Lung (tissue), 12 donors: ENCODE data around the gene DNAJB12. TPM values are rescaled to one million over a fixed set of nuclear protein-coding genes. Genes with fewer than 3 reads are reported as not detected.
"Not testable (repeated sequence)": the region's sequence is repeated elsewhere in the genome, so short reads cannot be mapped to it uniquely, and the experiment has no call there.

Experiments
- ATAC-seq: fragments of 200-7000 bp; cut with Tn5 transposase; one replicate; pipeline ENCODE4 v1.9.1; 2020; ENCODE audit warnings: moderate number of reproducible peaks; ENCODE audit not compliant: insufficient read depth, low FRiP score
- DNase-seq, 3 donors: peaks; one replicate each; pipeline ENCODE4 v3.0.0-alpha.2; 2013 to 2017
- H3K27ac ChIP-seq, 2 donors: one replicate each; pipeline ENCODE4 v1.5.1; 2013; ENCODE audit warnings: mild to moderate bottlenecking in 2 of 2, moderate library complexity in 2 of 2, control low read depth in 1 of 2, inconsistent platforms in 1 of 2, low read depth in 1 of 2, low read length in 1 of 2
- H3K27me3 ChIP-seq, 3 donors: one replicate each; pipeline ENCODE4 v1.5.1; 2013; ENCODE audit warnings: low read length in 2 of 3; ENCODE audit not compliant: control insufficient read depth in 3 of 3, insufficient read depth in 3 of 3
- H3K36me3 ChIP-seq, 4 donors: one replicate each; pipeline ENCODE4 v1.5.1; 2013; ENCODE audit warnings: low read length in 4 of 4, mild to moderate bottlenecking in 1 of 4, moderate library complexity in 1 of 4; ENCODE audit not compliant: control insufficient read depth in 4 of 4, insufficient read depth in 4 of 4
- H3K4me1 ChIP-seq, 5 donors: one replicate each; pipeline ENCODE4 v1.5.1; 2013; ENCODE audit warnings: low read length in 5 of 5, mild to moderate bottlenecking in 2 of 5, moderate library complexity in 1 of 5; ENCODE audit not compliant: control insufficient read depth in 5 of 5, insufficient read depth in 5 of 5
- H3K4me3 ChIP-seq: one replicate; pipeline ENCODE4 v1.5.1; 2013; ENCODE audit warnings: mild to moderate bottlenecking, control low read depth, moderate library complexity
- H3K9ac ChIP-seq, 2 donors: one replicate each; pipeline ENCODE4 v1.5.1; 2013; ENCODE audit warnings: low read length in 2 of 2, control low read depth in 1 of 2; ENCODE audit not compliant: insufficient read depth in 1 of 2
- H3K9me3 ChIP-seq, 4 donors: one replicate each; pipeline ENCODE4 v1.5.1; 2013; ENCODE audit warnings: low read length in 3 of 4, mild to moderate bottlenecking in 1 of 4, moderate library complexity in 1 of 4; ENCODE audit not compliant: control insufficient read depth in 4 of 4, insufficient read depth in 3 of 4
- CTCF ChIP-seq: IDR thresholded peaks from 2 replicates; pipeline ENCODE4 v1.5.1; 2012; ENCODE audit warnings: mild to moderate bottlenecking; ENCODE audit errors: control extremely low read depth, extremely low read depth
- WGBS, 2 donors: extraction: QIAGEN DNeasy Blood & Tissue Kit; methylation state at CpG; one replicate each; pipeline ENCODE4 v1.1.7; 2013; 5-methylcytosine and 5-hydroxymethylcytosine counted together
- polyA plus RNA-seq, 2 donors: library from polyadenylated mRNA; stranded (reverse); fragments of 200-250 nt; gene quantifications; one replicate each; pipeline ENCODE4 v1.2.1, GENCODE V29; 2013
- total RNA-seq, 2 donors: library from RNA; depleted of rRNA in 1 of 2; stranded (reverse); fragments of >200 nt in 1 of 2; gene quantifications; one replicate each; pipeline ENCODE4 v1.2.1, GENCODE V29; 2014 to 2021
- donor health status: control.
- donor health status: control.
- donor health status: Bipolar disorder and iron deficiency.
- donor health status: healthy.
- donor health status: DM: yes; HTN: yes; CAD: no.

Gene DNAJB12
- total and polyA plus RNA-seq, 4 donors: 30.0 to 38.7 (median 32.1) TPM

GRCh38 chr10:72348282-72348681, 6.4 kb downstream of the DNAJB12 start:
- Histone ChIP-seq H3K4me1 (peaks cover 0 to 11% (median 7%) of the 10 kb centered on the region in 5 donors), H3K27ac (no peak overlapping the region), H3K4me3 (no peak overlapping the region), H3K36me3 (peaks cover 7 to 43% (median 8%) of the 10 kb centered on the region in 4 donors), H3K9me3 (no peaks in the 10 kb centered on the region), H3K9ac (no peak overlapping the region), H3K27me3 (no peaks in the 10 kb centered on the region)
- DNase-seq (no peak), ATAC-seq (no peak)
- no peak for TF ChIP-seq CTCF
- 94 to 97% methylated on average over 7 of the region's 7 CpGs for WGBS, 2 donors

GRCh38 chr10:72346117-72346516, 8.6 kb downstream of the DNAJB12 start:
- H3K4me3 ChIP-seq, H3K9me3 ChIP-seq, H3K9ac ChIP-seq, DNase-seq, H3K27me3 ChIP-seq, H3K27ac ChIP-seq, H3K4me1 ChIP-seq, ATAC-seq: not testable (repeated sequence)
- peaks cover 7 to 52% (median 20%) of the 10 kb centered on the region in 4 donors for H3K36me3 ChIP-seq
- WGBS, 2 donors: 93 to 96% methylated on average over 7 of the region's 7 CpGs

GRCh38 chr10:72344932-72345331, 9.8 kb downstream of the DNAJB12 start:
- peaks cover 0 to 1% (median 0%) of the 10 kb centered on the region in 4 donors for H3K9me3 ChIP-seq
- no peak overlapping the region for H3K9ac ChIP-seq
- TF ChIP-seq CTCF: no peak
- no peak overlapping the region for H3K4me3 ChIP-seq
- no peak for ATAC-seq
- DNase-seq: no peak
- H3K36me3 ChIP-seq: peaks cover 9 to 54% (median 20%) of the 10 kb centered on the region in 4 donors
- H3K4me1 ChIP-seq: peaks cover 0 to 7% (median 0%) of the 10 kb centered on the region in 5 donors
- WGBS, 2 donors: 43 to 81% methylated on average over 10 to 11 of the region's 11 CpGs
- no peak overlapping the region for H3K27ac ChIP-seq
- H3K27me3 ChIP-seq: no peaks in the 10 kb centered on the region

GRCh38 chr10:72342911-72343310, 11.8 kb downstream of the DNAJB12 start:
- DNase-seq: no peak
- Histone ChIP-seq H3K9me3 (peaks cover 0 to 1% (median 0%) of the 10 kb centered on the region in 4 donors), H3K36me3 (peaks cover 8 to 44% (median 22%) of the 10 kb centered on the region in 4 donors), H3K27me3 (no peaks in the 10 kb centered on the region), H3K4me1 (peaks cover 0 to 7% (median 0%) of the 10 kb centered on the region in 5 donors), H3K4me3 (no peak overlapping the region), H3K27ac (no peak overlapping the region), H3K9ac (no peak overlapping the region)
- no peak for ATAC-seq
- no peak for TF ChIP-seq CTCF
- WGBS, 2 donors: 92 to 96% methylated on average over 5 of the region's 5 CpGs
